ENCODE data around the gene CWH43.
"Not testable (repeated sequence)": the region's sequence is repeated elsewhere in the genome, so short reads cannot be mapped to it uniquely, and the experiment has no call there.

CWH43 gene

DNA sequence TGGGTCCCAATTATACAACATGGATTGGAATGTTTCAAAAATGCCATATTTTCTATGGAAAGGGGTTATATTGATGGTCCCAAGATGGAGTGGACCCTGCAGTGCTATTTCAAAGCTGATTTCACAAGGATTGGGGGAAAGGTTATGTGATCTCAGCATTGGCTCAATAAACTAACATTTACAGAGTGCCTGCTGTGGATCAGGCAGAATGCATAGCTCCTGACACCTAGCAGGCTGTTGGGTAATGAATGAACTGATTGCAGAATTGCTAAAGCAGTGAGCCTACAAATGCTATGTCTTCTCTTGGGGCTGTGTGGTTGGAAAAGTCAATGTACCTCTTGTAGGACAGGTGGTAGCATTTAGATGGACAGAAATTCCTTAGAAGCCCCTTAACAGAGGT lies 16.9 kb downstream of the CWH43 start:
- Mint-ChIP-seq H3K9me3 (peaks cover 0 to 7% of the 10 kb centered on the region in 2 donors), H3K4me3 (no peak overlapping the region), H3K27me3 (peaks cover 21% of the 10 kb centered on the region), H3K4me1 (no peaks in the 10 kb centered on the region), H3K27ac (no peak overlapping the region)
- ATAC-seq (no peak), DNase-seq (no peak)

DNA sequence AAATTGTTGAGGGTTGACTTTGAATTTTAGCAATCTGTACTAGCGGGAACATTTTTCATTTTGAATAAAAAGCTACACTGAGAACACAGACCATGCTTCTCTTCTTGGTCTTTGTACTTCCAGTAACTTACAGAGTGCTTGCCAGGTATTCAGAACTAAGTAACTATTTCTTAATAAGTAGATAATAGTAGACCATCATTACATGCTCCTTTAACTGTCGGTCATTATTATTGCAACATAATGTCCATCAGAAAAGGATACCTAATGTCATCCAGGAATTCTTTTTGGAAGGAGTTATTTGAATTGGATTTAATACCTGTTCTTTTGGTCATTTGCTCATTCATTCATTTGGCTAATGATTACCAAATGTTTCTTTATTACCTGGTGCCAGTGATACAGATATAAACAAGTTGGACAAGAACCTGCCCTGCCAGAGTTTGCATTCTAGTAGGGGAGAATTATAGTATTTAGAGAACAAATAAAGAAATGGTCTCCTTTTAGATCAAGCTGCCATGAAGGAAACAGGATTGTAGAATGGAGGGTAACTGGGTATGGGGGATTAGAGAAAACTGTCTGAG lies 32.7 kb downstream of the CWH43 start:
- Mint-ChIP-seq H3K27ac (no peak overlapping the region), H3K9me3 (peaks cover 3 to 13% of the 10 kb centered on the region in 2 donors), H3K27me3 (peaks cover 8% of the 10 kb centered on the region), H3K4me3 (no peak overlapping the region), H3K4me1 (no peaks in the 10 kb centered on the region)
- ATAC-seq = no peak
- DNase-seq = no peak

DNA sequence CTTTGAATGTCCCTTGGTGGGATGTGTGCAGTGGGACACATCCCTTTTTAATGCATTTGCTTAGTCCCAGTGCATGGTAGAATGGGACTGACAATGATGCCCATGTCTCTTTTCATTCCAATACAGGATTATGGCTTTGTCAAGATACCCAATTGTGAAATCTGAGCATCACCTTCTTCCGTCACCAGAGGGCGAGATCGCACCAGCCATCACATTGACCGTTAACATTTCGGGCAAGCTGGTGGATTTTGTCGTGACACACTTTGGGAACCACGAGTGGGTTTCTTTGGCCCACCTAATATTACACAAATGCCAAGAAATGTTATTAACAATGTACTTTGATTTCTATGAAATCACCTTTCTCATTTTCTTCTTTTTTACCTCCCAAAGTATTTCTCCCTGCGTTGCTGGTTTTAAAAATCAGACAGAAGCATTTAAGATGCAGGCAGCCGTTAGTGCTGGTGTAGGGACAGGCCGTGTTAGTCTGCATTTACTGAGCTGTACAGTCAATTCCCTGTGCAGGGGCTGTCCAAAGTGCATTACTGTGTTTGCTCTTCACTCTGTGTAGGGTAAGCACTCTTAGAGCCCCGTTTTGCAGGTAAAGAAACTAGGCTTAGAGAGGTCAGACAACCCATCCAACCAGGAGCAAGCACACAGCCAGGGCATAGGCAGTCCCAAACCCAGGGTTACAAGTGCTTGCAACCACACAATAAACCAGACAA lies 46.5 kb downstream of the CWH43 start:
- Mint-ChIP-seq H3K27me3 (peaks cover 44% of the 10 kb centered on the region), H3K4me3 (no peak overlapping the region), H3K9me3 (no peaks in the 10 kb centered on the region), H3K27ac (no peak overlapping the region), H3K4me1 (no peaks in the 10 kb centered on the region)
- ATAC-seq (no peak), DNase-seq (peak in 1 of 2 donors; percentile 12)

DNA sequence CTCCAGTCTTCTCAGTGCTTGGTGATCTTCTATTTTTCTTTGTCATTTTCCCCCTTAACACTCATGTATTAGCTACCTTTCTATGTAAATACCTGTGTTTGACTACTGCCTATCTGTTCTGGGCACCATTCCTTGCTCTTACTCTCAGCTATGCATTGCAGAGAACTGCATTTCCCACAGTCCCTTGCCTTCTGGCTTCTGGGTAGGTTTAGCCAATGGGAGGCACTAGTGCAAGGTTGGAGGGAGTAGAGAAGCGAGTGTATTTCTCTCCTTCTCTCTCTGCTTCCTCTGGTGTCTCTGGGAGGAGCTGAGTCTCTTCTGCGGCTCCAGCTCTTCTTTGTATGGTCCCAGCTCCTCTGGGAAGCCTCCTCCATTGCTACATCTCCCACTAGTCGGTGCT lies 50.5 kb downstream of the CWH43 start:
- no peak for ATAC-seq
- H3K4me3 Mint-ChIP-seq = no peak overlapping the region

DNA sequence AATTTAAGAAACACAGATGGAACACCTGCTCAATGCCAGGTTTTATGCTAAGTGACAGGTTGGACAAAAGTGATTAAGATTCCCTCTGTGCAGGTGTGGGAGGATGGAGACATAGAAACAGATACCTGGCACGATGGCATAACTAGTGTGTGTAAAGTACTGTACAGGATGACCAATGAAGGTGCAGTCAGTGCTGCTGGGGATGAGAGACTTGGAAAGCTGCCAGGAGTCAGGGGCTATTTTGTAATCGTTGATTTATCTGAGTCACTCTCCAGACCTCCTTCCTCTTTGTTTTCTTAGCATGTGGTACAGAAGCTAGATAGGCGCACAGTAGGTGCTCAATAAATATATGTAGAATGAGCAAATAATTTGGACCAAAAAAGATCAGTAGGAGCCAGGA lies 58.2 kb downstream of the CWH43 start:
- ATAC-seq = no peak
- no peak overlapping the region for H3K27ac Mint-ChIP-seq
- DNase-seq = no peak
- no peaks in the 10 kb centered on the region for H3K9me3 Mint-ChIP-seq
- H3K27me3 Mint-ChIP-seq = peaks cover 11% of the 10 kb centered on the region
- no peak overlapping the region for H3K4me3 Mint-ChIP-seq
- no peaks in the 10 kb centered on the region for H3K4me1 Mint-ChIP-seq

More for the DNA sequence above, 50.5 kb downstream of the CWH43 start:
- H3K4me1 Mint-ChIP-seq = no peaks in the 10 kb centered on the region
- H3K27me3 Mint-ChIP-seq = peaks cover 33% of the 10 kb centered on the region
- H3K9me3 Mint-ChIP-seq = no peaks in the 10 kb centered on the region
- DNase-seq = no peak
- H3K27ac Mint-ChIP-seq = no peak overlapping the region

DNA sequence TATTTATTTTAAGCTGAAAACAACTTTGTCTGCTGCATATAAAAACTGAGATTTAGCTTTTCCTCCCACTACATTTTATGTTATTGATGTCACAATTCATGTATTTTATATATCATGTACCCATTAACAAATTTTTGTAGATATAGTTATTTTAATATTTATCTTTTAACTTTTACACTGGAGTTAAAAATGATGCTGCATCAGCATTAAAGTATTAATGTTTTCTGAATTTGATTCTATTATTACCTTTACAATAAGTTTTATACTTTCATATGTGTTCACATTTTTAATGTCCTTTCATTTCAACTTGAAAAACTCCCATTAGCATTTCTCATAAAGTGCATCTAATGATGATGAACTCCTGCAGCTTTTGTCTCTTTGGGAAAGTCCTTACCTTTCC lies 72.2 kb downstream of the CWH43 start:
- DNase-seq = no peak
- Mint-ChIP-seq H3K9me3 (peaks cover 22 to 32% of the 10 kb centered on the region in 2 donors), H3K4me1 (no peaks in the 10 kb centered on the region), H3K4me3 (no peak overlapping the region), H3K27ac (no peak overlapping the region), H3K27me3 (no peaks in the 10 kb centered on the region)
- no peak for ATAC-seq

DNA sequence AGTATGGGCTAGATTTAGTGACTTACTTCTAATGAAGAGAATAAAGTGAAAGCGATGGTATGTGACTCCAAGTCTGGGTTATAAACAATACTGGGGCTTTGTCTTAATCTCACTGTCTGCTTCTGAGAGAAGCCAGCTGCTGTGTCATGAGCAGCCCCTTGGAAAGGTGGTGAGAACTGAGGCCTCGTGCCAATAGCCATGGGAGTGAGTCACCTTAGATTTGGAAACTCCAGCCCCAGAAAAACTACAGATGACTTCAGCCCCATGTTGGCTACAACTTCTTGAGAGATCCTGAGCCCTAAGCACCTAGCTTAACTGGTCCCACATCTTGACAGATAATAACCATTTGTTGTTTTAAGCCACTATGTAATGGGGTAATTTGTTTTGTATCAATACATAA lies 77.6 kb downstream of the CWH43 start:
- Mint-ChIP-seq H3K9me3 (peaks cover 9 to 17% of the 10 kb centered on the region in 2 donors), H3K27ac (no peak overlapping the region), H3K4me3 (no peak overlapping the region), H3K27me3 (peaks cover 2% of the 10 kb centered on the region), H3K4me1 (no peaks in the 10 kb centered on the region)
- ATAC-seq = no peak
- DNase-seq = no peak

DNA sequence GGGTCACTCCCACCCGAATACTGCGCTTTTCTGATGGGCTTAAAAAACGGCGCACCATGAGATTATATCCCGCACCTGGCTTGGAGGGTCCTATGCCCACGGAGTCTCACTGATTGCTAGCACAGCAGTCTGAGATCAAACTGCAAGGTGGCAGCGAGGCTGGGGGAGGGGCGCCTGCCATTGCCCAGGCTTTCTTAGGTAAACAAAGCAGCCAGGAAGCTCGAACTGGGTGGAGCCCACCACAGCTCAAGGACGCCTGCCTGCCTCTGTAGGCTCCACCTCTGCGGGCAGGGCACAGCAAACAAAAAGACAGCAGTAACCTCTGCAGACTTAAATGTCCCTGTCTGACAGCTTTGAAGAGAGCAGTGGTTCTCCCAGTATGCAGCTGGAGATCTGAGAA lies 86.1 kb downstream of the CWH43 start:
- H3K4me1 Mint-ChIP-seq, ATAC-seq, H3K27me3 Mint-ChIP-seq, H3K27ac Mint-ChIP-seq, H3K4me3 Mint-ChIP-seq, DNase-seq: not testable (repeated sequence)
- H3K9me3 Mint-ChIP-seq = peaks cover 11 to 19% of the 10 kb centered on the region in 2 donors

DNA sequence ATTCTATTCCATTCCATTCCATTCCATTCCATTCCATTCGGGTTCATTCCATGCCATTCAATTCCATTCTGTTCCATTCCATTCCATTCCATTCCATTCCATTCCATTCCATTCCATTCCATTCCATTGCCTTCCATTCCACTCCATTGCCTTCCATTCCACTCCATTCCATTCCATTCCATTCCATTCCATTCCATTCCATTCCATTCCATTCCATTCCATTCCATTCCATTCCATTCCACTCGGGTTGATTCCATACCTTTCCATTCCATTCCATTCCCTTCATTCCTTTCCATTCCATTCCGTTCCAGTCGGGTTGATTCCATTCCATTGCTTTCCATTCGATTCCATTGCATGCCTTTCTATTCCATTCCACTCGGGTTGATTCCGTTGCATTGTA lies 105.8 kb downstream of the CWH43 start:
- DNase-seq, H3K4me1 Mint-ChIP-seq, H3K27me3 Mint-ChIP-seq, H3K27ac Mint-ChIP-seq, H3K4me3 Mint-ChIP-seq, ATAC-seq: not testable (repeated sequence)
- H3K9me3 Mint-ChIP-seq = peaks cover 36 to 38% of the 10 kb centered on the region in 2 donors

DNA sequence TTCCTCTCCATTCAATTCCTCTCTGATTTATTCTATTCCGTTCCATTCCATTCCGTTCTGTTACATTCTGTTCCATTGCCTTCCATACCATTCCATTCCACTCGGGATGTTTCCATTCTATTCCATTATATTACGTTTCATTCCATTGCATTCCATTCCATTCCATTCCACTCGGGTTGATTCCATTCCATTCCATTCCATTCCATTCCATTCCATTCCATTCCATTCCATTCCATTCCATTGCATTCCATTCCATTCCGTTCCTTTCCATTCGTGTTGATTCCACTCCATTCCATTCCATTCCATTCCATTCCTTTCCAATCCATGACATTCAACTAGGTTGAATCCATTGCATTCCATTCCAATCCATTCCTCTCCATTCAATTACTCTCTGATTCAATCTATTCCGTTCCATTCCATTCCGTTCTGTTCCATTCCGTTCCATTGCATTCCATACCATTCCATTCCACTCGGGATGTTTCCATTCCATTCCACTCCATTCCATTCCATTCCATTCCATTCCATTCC lies 106.6 kb downstream of the CWH43 start:
- ATAC-seq, DNase-seq, H3K4me1 Mint-ChIP-seq, H3K27me3 Mint-ChIP-seq, H3K4me3 Mint-ChIP-seq, H3K27ac Mint-ChIP-seq: not testable (repeated sequence)
- peaks cover 44 to 46% of the 10 kb centered on the region in 2 donors for H3K9me3 Mint-ChIP-seq

DNA sequence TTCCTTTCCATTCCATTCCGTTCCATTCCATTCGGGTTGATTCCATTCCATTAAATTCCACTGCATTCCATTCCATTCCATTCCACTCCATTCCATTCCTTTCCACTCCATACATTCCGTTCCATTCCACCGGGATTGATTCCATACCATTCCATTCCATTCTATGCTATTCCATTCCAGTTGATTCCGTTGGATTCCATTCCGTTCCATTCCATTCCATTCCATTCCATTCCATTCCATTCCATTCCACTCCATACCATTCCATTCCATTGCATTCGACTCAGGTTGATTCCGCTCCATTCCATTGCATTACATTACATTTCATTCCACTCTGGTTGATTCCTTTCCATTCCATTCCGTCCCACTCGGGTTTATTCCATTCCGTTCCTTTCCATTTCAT lies 110.1 kb downstream of the CWH43 start:
- peaks cover 69 to 70% of the 10 kb centered on the region in 2 donors for H3K9me3 Mint-ChIP-seq
- DNase-seq, H3K27me3 Mint-ChIP-seq, H3K4me1 Mint-ChIP-seq, ATAC-seq, H3K27ac Mint-ChIP-seq, H3K4me3 Mint-ChIP-seq: not testable (repeated sequence)

DNA sequence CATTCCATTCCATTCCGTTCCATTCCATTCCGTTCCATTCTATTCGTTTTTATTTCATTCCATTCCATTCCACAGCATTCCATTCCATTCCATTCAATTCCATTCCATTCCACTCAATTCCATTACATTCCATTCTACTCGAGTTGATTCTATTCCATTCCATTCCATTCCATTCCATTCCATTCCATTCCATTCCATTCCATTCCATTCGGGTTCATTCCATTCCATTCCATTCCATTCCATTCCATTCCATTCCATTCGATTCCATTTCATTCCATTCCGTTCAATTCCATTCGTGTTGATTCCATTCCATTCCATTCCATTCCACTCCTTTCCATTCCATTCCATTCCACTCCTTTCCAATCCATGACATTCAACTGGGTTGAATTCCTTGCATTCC lies 110.6 kb downstream of the CWH43 start:
- H3K27ac Mint-ChIP-seq, H3K27me3 Mint-ChIP-seq, H3K4me1 Mint-ChIP-seq, H3K4me3 Mint-ChIP-seq, ATAC-seq, DNase-seq: not testable (repeated sequence)
- peaks cover 69 to 70% of the 10 kb centered on the region in 2 donors for H3K9me3 Mint-ChIP-seq

DNA sequence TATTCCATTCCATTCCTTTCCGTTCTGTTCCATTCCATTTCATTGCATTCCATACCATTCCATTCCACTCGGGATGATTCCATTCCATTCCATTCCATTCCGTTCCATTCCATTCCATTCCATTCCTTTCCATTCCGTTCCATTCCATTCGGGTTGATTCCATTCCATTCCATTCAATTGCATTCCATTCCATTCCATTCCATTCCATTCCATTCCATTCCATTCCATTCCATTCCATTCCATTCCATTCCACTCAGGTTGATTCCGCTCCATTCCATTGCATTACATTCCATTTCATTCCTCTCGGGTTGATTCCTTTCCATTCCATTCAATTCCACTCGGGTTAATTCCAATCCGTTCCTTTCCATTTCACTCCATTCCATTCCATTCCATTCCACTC lies 111.0 kb downstream of the CWH43 start:
- H3K4me3 Mint-ChIP-seq, ATAC-seq, H3K27me3 Mint-ChIP-seq, H3K27ac Mint-ChIP-seq, DNase-seq, H3K4me1 Mint-ChIP-seq: not testable (repeated sequence)
- H3K9me3 Mint-ChIP-seq = peaks cover 65 to 66% of the 10 kb centered on the region in 2 donors

DNA sequence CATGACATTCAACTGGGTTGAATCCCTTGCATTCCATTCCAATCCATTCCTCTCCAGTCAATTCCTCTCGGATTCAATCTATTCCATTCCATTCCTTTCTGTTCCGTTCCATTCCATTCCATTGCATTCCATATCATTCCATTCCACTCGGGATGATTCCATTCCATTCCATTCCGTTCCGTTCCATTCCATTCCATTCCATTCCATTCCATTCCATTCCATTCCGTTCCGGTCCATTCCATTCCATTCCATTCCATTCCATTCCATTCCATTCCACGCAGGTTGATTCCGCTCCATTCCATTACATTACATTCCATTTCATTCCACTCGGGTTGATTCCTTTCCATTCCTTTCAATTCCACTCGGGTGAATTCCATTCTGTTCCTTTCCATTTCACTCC lies 111.4 kb downstream of the CWH43 start:
- H3K27ac Mint-ChIP-seq, H3K4me1 Mint-ChIP-seq, DNase-seq: not testable (repeated sequence)

DNA sequence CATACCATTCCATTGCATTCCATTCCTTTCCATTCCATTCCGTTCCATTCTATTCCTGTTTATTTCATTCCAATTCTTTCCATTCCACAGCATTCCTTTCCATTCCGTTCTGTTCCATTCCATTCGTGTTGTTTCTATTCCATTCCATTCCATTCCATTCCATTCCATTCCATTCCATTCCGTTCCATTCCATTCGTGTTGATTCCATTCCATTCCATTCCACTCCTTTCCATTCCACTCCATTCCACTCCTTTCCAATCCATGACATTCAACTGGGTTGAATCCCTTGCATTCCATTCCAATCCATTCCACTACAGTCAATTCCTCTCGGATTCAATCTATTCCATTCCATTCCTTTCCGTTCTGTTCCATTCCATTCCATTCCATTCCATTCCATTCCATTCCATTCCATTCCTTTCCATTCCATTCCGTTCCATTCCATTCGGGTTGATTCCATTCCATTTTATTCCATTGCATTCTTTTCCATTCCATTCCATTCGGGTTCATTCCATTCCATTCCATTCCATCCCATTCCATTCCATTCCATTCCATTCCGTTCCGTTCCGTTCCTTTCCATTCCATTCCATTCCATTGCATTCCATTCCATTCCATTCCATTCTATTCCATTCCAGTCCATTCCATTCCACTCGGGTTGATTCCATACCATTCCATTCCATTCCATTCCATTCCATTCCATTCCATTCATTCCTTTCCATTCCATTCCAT lies 112.1 kb downstream of the CWH43 start:
- H3K27me3 Mint-ChIP-seq, DNase-seq, H3K27ac Mint-ChIP-seq, ATAC-seq, H3K4me1 Mint-ChIP-seq, H3K4me3 Mint-ChIP-seq: not testable (repeated sequence)
- peaks cover 65 to 67% of the 10 kb centered on the region in 2 donors for H3K9me3 Mint-ChIP-seq

More for the DNA sequence above, 111.4 kb downstream of the CWH43 start:
- not testable (repeated sequence) for H3K27me3 Mint-ChIP-seq, H3K4me3 Mint-ChIP-seq, ATAC-seq
- peaks cover 65% of the 10 kb centered on the region in 2 donors for H3K9me3 Mint-ChIP-seq
